GM18870 (cell line): ENCODE measurements around the gene MKNK2.

Experiments used
- ATAC-seq: cut with Tn5 transposase; IDR thresholded peaks from one replicate; pipeline ENCODE4 v1.9.1; 2021; ENCODE audit warnings: moderate library complexity; ENCODE audit not compliant: unreplicated experiment

MKNK2 gene

GRCh38 chr19:2080336-2080988 lies 29.4 kb upstream of the MKNK2 start:
- ATAC-seq = no peak

DNA sequence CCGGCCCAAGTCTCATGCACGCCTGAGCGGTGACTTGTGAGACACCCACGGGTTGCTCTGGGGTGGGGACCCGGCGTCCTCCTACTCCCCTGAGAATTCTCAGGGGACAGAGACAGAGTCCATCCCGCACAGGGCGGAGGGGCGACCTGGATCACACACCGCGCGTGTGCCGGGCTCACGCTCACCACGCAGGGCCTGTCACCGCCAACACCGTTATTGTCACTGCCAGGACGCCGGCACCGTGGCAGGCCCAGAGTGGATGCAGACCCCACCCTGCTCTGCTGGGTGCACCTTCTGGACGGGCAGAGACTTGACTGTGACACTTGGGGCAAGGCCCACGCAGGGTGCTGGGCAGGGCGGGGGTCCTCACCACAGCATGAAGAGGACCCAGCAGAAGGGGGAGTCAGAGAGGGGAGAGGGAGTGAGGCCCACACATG lies 28.8 kb upstream of the MKNK2 start:
- ATAC-seq = no peak

GRCh38 chr19:2079076-2079864 lies 28.2 kb upstream of the MKNK2 start:
- ATAC-seq = no peak

DNA sequence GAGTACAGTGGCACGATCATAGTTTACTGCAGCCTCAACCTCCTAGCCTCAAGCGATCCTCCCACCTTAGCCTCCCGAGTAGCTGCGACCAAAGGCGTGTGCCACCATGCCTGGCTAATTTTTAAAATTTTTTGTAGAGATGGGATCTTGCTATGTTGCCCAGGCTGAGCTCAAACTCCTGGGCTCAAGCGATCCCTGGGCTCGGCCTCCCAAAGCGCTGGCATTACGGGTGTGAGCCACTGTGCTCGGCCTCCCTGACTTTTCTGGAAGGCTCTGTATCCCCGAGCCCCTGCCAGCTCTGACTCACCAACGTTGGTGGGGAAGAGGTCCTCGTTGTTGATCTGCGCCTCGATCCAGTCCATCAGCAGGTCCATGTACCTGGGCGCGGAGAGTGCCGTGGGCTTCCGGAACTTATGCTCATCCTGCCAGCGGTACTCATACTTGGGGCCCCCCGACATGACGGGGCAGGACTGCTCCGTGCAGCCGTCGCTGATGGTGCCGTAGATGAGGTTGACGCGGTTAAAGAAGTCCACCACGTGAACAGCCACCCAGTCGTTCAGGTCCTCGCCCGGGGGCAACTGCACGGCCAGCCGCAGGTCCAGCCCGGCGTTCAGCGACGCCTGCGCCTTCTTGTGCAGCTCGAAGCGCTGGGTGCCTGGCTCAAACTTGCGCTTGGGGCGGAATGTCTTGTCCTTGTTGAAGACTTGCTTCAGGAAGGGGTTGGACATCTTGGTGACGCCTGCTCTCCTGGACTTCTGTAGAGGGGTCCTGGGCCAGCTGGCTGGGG lies 27.0 kb upstream of the MKNK2 start:
- no peak for ATAC-seq

DNA sequence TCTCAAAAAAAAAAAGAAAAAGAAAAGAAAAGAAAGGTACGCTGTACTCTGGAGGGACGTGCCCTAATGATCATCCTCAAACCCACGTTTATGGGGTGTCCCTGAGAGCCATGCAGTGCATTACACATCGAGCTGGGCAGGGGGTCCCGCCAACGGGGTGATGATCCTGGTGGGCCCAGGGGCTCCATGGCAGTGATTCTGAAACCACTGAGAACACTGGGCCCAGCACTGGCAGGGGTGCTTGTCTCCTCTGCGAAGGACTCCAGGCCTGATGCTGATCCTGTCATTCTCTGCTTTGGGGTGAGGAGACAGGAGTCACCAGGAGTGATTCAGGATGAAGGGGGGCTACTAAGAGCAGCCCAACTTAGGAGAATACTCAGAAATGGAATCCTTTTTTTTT lies 26.4 kb upstream of the MKNK2 start:
- no peak for ATAC-seq

GRCh38 chr19:2076526-2076944 lies 25.5 kb upstream of the MKNK2 start:
- no peak for ATAC-seq

DNA sequence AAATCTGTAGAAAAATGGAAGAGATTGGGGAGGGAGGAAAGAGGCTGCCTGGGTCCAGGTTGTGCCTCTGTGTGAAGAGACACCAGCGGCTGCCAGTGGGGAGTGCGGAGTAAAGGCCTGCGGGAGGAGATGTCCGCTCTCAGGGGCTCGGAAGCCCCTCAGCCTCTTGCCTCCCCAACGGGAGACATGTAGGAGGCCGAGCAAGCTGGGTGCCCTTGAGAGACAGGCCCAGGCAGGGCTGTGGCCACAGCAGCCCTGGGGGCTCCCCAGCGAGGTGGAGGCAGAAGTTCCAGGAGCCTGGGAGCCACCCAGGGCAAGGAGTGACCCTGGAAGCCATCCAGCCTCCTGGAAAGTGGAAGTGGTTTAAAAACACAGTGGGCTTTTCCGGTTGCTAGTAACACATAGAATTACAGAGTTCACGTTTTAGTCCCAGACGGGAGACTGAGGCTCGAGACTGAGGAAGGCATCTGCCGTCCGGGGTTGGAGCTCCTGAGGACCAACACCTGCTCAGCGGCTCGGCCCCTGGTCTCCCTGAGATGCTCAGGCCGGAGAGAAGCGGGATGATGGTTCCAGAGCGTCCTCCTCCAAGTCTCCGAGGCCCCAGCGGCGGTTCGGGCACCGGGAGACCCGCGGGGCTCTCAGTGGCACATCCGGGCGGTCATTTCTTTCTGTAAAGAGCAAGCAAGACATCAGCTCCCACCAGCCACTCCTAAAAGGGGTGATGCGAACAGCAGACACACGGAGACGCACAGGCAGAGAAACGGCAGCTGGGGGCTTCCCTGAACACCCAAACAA lies 21.9 kb upstream of the MKNK2 start:
- no peak for ATAC-seq

GRCh38 chr19:2070986-2071673 lies 20.1 kb upstream of the MKNK2 start:
- ATAC-seq = no peak

DNA sequence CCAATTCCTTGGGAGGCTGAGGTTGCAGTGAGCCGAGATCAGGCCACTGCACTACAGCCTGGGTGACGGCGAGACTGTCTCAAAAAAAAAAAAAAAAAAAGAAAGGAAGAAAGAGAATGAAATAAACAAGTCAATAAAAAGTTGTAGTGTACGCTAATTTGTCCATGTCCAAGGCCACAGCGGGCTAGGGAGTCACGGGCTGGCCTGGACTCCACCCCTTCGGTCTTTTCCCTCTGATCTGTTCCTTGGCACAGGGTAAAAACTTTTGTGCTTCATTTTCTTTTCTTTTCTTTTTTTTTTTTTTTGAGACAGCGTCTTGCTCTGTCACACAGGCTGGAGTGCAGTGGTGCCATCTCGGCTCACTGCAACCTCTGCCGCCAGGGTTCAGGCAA lies 19.4 kb upstream of the MKNK2 start:
- no peak for ATAC-seq

GRCh38 chr19:2064788-2065524 lies 13.9 kb upstream of the MKNK2 start:
- ATAC-seq = no peak

DNA sequence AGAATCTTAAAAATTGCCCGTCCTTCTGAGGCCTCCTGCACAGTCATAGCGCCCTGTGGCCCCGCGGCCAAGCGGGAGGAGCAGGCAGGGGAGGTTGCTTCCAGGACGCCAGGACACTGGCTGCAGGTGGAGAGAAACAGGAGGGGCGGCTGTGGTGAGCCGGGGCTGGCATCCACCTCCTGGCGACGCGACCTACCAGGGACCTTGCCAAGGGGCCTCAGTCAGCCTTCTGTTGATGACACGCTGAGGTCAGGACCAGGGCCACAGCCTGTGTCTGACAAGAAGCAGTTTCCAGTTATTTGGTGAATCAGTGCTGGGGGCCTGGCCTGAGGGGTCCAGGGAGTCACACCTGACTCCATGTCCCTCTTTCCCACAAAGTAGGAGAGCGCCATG lies 13.3 kb upstream of the MKNK2 start:
- ATAC-seq = no peak

GRCh38 chr19:2063824-2064223 lies 12.8 kb upstream of the MKNK2 start:
- ATAC-seq = no peak

DNA sequence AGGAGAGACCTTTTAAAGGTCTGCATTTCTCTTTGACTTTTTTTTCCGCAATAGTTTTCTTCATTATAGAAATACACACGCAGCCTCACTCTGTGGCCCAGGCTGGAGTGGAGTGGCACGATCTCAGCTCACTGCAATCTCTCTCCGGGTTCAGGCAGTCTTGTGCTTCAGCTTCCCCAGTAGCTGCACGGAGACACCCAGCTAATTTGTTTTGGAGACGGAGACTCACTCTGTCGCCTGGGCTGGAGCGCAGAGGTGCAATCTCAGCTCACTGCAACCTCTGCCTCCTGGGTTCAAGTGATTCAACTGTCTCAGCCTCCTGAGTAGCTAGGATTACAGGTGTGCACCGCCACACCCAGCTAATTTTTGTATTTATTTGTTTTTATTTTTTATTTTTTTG lies 11.7 kb upstream of the MKNK2 start:
- no peak for ATAC-seq

DNA sequence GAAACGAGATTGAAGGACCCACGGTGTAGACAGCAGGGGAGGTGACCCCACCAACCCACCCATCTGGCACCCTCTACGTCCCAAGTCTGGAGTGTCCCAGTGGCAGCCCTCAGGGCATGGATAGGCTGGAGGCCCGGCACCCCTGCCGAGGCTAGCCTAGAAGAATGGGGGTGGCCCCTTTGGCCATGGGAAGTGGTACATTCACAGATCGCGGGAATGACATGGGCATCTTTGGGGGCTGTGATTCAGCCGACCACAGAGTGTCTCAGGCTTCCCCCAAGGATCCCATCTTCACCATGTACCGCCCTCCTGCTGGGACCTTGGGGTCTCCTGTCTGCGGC lies 11.3 kb upstream of the MKNK2 start:
- ATAC-seq = no peak

GRCh38 chr19:2061495-2062388 lies 10.7 kb upstream of the MKNK2 start:
- peak; percentile 75 for ATAC-seq

GRCh38 chr19:2060884-2061494 lies 9.9 kb upstream of the MKNK2 start:
- peak; percentile 19 for ATAC-seq

DNA sequence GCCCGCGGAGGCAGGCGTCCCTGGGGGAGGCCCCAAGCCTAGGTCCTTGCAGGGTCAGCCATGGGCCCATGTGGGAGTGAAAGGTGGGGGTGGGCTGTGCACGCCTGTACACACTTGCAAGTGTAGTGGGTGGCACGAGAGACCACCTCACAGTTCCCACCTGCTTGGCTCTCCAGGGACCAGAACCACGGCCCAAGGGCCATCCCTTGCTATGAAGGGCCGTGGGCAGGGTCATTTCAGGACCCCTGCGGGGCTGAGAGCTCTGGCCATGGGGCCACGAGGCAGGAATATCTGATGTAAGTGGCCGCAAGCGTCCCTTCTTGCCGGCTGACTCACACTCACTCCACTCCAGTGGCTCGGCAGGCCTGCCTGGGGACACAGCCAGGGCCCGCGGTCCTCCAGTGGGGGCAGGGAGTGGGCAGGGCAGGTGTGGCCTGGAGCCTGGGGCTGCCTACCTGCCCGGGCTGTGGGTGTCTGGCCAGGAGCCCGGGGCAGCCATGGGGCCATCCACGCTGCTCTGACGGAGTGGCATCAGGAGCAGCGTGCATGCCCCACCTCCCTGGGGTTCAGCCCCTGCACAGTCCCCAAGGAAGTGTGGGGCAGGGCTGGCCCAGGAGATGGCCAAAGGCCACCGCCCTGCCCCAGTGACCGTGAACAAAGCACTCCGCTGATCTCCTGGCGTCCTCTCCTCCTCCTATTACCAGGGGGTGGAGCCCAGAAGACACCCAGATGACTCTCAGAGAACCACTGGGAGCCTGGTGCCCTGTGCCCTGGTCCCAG lies 8.6 kb upstream of the MKNK2 start:
- no peak for ATAC-seq
